Fibroblast of skin of left biceps (primary cell): ENCODE results near the gene KLHDC8A.
"Not testable (repeated sequence)": the region's sequence is repeated elsewhere in the genome, so short reads cannot be mapped to it uniquely, and the experiment has no call there.

Experiments
- DNase-seq, 2 experiments: peaks; one replicate each; pipeline ENCODE4 v3.0.0-alpha.2; 2013; ENCODE audit warnings: low read depth in 2 of 2

The KLHDC8A gene

GRCh38 chr1:205298191-205298994 lies 58.3 kb downstream of the KLHDC8A start:
- DNase-seq = peak; percentile 97

GRCh38 chr1:205297546-205298177 lies 59.1 kb downstream of the KLHDC8A start:
- not testable (repeated sequence) for DNase-seq

GRCh38 chr1:205296154-205296553 lies 60.6 kb downstream of the KLHDC8A start:
- no peak for DNase-seq

- no peak for DNase-seq
These were observed 61.8 kb downstream of the KLHDC8A start for GRCh38 chr1:205294934-205295333.

GRCh38 chr1:205294175-205294917 lies 62.4 kb downstream of the KLHDC8A start:
- DNase-seq = peak; percentile 82 to 85

GRCh38 chr1:205293350-205294074 lies 63.2 kb downstream of the KLHDC8A start:
- DNase-seq = no peak

- DNase-seq = no peak
These were observed 65.1 kb downstream of the KLHDC8A start for GRCh38 chr1:205291596-205291995.

- DNase-seq = no peak
These were observed 68.8 kb downstream of the KLHDC8A start for GRCh38 chr1:205287767-205288559.

GRCh38 chr1:205287076-205287475 lies 69.6 kb downstream of the KLHDC8A start:
- no peak for DNase-seq

GRCh38 chr1:205286335-205286950 lies 70.3 kb downstream of the KLHDC8A start:
- DNase-seq = no peak
